Sciatic nerve (tissue), 2 donors: ENCODE data around the gene RAB20. TPM values are rescaled to one million over a fixed set of nuclear protein-coding genes. Genes with fewer than 3 reads are reported as not detected.
"Not testable (repeated sequence)": the region's sequence is repeated elsewhere in the genome, so short reads cannot be mapped to it uniquely, and the experiment has no call there.

Experiments
- ATAC-seq: fragments of 200-7000 bp; cut with Tn5 transposase; one replicate; pipeline ENCODE4 v1.9.1; 2020; ENCODE audit warnings: mild to moderate bottlenecking, moderate library complexity
- DNase-seq: peaks from one replicate; pipeline ENCODE4 v3.0.0-alpha.2; 2020; ENCODE audit warnings: low spot score
- intact Hi-C: fragments of 100-400 bp; cut with DNase I; formaldehyde crosslinking; loops from one replicate; pipeline ENCODE4 v1.14.2; 2022
- total RNA-seq: library from RNA; stranded (reverse); fragmentation: NEBNext Ultra II Directional; extraction: Animal tissue kit (Norgen Biotek cat#: 25700); gene quantifications from one replicate; pipeline ENCODE4 v1.2.1, GENCODE V29; 2021
- donor health status: DM: no; HTN: no; CAD: no.
- donor health status: DM: no; HTN: no; CAD: no.

The RAB20 gene
- total RNA-seq, 1 donor from 2014 or later, result 23.8 TPM

DNA sequence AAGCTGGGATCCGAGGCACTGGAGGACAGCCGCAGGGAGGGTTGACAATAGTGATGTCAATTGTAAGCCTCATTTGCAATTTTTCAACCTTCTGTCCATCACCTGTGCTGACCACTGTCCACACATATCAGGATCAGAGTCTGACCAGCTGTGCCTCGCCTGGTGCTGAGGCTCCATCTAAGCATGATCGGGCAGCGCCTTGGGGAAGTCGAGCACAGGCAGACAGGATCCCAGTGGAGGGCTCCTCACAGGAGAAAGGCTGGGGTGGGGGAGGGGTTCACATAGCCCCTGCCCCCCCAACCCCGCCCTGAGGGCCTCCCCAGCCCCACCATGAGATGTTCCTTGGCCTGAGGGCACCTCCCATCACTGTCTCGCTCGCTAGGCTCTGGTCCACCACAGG lies 60.3 kb downstream of the RAB20 start:
- ATAC-seq (no peak), DNase-seq (no peak)
- intact Hi-C loops, result no loop called here

DNA sequence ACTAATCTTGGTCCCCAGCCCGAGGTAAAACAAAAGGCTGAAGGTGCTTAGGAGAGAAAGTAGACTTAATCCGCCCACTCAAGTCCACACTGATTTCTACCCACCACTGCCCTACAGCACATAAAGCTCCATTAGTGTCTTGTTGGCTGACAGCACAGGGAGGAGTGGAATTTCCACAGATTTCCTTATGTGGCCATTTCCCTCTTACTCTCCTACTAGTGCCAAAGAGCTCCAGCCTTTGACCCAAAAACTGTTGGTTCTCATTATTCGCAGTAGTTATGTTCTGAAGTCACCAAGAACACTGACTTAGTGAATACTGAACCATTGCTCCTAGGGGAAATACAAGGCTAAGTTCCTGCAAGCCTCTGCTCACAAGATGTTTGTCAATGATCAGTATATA lies 61.2 kb downstream of the RAB20 start:
- no peak for ATAC-seq
- intact Hi-C loops, result no loop called here
- DNase-seq, result no peak

DNA sequence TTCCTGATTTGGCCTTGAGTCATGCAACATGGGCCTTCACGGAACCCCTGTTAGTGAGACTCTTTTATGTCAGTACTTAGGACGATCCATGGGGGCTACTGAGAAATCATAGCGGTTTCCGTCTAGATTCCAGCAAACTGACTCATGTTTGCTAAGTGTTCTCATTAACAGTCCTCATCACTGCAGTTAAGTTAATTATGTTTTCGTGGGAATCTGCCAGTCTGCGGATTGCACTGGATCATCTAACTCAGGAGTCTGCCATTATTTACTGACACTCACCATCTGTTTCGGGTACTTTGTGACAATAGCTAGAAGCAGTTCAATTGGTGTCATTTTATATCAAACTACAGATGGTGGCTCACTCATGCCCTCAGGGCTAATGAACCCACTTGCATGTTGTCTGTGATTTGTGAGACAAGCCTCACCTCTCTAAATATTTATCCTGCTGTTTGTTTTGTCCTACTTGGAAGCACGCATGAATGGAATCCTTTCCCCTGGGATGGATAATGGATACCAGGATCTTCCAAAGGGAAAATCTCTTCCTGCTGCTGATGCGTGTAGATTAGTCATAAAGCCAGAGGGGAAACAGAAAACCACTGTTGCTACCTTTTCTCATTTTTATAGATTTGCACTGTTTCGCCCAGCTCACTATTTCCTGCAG lies 61.8 kb downstream of the RAB20 start:
- no peak for DNase-seq
- no peak for ATAC-seq
- intact Hi-C loops, result no loop called here

DNA sequence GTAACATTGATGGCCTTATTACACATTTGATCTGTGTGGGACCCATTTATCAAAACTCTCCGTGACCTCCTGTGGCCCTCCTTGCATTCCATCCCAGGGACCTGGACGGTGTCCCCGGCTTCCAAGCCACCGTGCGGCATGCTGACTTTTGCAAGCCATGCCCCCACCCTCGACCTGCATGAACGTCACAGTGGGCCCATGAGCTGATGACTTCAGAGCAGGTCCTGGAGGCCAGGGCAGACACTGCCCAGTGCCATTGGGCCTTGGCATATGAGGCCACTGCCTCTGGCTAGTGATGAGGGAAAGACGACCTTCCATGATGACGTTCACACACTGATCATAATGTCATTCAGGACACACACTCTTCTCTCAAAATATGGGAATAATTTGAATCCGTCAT lies 62.8 kb downstream of the RAB20 start:
- no peak for ATAC-seq
- intact Hi-C loops, result no loop called here
- no peak for DNase-seq

DNA sequence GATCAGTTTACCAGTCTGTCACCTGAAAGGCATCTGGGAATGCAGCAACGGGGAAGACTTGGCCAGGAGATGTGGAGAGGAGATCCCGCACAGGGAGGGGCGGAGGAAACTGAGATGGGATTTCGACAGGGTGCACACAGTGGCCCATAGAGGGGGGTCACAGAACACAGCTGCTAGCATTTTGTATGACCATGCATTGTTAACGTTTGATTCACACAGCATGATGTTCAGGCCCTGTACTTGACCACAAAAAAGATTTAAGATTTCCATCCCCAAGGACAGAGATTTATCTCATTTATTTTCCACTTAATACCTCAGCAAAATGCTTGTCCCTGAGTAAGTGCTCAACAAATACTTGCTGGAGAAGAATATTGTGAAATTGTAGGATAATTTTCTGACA lies 63.2 kb downstream of the RAB20 start:
- intact Hi-C loops, result no loop called here
- ATAC-seq (no peak), DNase-seq (no peak)

GRCh38 chr13:110497896-110498295 lies 63.6 kb downstream of the RAB20 start:
- DNase-seq, intact Hi-C loops, ATAC-seq: not testable (repeated sequence)

DNA sequence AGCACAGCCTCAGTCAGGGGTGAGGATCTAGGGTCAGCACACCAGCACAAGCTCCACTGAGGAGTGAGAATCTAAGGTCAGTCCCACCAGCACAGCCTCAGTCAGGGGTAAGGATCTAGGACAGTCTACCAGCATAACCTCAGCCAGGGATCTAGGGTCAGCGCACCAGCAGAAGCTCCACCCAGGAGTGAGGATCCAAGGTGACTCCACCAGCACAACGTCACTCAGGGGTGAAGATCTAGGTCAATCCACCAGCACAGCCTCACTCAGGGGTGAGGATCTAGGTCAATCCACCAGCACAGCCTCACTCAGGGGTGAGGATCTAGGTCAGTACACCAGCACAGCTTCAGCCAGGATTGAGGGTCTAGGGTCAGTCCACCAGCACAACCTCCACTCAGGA lies 64.5 kb downstream of the RAB20 start:
- DNase-seq (no peak), ATAC-seq (no peak)
- intact Hi-C loops, result no loop called here

- intact Hi-C loops, result no loop called here
- ATAC-seq, result no peak
- DNase-seq, result no peak
These were observed 65.2 kb downstream of the RAB20 start for GRCh38 chr13:110496281-110496680.

- no peak for ATAC-seq
- intact Hi-C loops, result no loop called here
- no peak for DNase-seq
These were observed 65.6 kb downstream of the RAB20 start for GRCh38 chr13:110495881-110496280.

DNA sequence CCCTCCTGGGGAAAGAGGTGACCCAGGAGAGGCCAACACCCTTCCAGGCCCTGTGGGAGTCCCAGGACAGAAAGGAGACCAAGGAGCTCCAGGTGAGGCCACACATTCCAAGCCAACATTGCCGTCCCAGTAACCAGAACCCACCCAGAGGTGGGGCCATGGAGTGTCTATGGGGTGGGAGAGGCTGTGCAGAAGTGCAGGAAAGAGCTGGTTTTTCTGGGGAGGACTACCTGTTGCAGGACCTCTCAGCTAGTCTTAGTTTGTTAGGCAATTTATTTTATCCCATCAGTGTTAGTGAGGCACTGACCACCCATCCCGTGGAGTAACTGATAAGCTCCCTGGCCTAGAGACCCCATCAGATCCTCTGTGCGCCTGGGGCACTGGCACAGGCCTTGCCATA lies 66.1 kb downstream of the RAB20 start:
- intact Hi-C loops, result no loop called here

GRCh38 chr13:110493613-110494012 lies 67.9 kb downstream of the RAB20 start:
- DNase-seq (no peak), ATAC-seq (no peak)
- intact Hi-C loops, result no loop called here

More for the DNA sequence above, 66.1 kb downstream of the RAB20 start:
- DNase-seq (no peak), ATAC-seq (no peak)

DNA sequence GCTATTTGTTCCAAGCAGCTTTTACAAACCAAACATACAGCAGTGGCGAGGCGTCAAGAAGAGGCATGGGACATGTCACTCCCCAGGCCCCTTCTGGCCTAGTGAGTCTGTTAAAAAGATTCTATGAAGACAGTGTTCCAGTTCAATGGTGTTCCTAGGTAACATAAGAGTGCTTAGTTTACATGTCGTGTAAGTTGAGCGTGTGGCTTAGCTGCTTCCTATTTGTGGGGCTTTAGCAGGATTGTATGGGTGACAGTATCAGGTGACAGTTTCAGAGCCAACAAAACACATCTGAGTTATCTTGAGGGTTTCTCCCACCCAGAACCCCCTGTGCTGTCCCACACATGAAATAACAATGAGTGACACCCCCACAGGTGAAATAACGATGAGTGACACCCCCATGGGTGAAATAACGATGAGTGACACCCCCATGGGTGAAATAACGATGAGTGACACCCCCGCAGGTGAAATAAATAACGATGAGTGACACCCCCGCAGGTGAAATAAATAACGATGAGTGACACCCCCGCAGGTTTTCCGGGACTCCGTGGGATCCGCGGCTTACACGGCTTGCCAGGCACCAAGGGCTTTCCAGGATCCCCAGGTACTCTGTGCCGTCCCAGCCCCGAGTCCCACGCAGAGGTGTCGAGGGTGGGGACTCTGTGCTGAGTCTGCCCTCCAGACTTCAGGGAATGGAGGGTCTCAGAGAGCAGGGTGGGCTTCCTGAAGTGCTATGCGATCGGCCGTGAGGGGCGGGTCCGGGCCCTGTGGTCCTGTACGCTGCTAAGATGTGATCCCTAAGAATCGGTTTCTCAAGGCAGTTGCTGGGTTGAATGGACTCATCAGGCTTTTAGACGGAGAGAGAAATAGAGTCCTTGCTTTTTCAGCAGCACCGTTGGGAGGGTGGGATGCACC lies 68.6 kb downstream of the RAB20 start:
- ATAC-seq (no peak), DNase-seq (no peak)
- intact Hi-C loops, result no loop called here

GRCh38 chr13:110491869-110492678 lies 69.4 kb downstream of the RAB20 start:
- ATAC-seq (no peak), DNase-seq (peak; percentile 52)
- intact Hi-C loops, result no loop called here

- intact Hi-C loops, result no loop called here
- DNase-seq (no peak), ATAC-seq (no peak)
These were observed 71.3 kb downstream of the RAB20 start for GRCh38 chr13:110490009-110490770.

- DNase-seq, ATAC-seq: not testable (repeated sequence)
These were observed 74.6 kb downstream of the RAB20 start for GRCh38 chr13:110486880-110487279.

GRCh38 chr13:110486061-110486715 lies 75.3 kb downstream of the RAB20 start:
- ATAC-seq, result no peak
- no peak for DNase-seq
- intact Hi-C loops, result no loop called here

More at GRCh38 chr13:110486880-110487279, 74.6 kb downstream of the RAB20 start:
- intact Hi-C loops, result not testable (repeated sequence)

GRCh38 chr13:110485604-110486003 lies 75.9 kb downstream of the RAB20 start:
- ATAC-seq, result no peak
- intact Hi-C loops, result no loop called here
- no peak for DNase-seq

- no peak for DNase-seq
- peak; percentile 18 for ATAC-seq
- intact Hi-C loops, result no loop called here
These were observed 77.1 kb downstream of the RAB20 start for GRCh38 chr13:110484290-110485048.
